ENCODE data around the gene P4HA1.

The P4HA1 gene

DNA sequence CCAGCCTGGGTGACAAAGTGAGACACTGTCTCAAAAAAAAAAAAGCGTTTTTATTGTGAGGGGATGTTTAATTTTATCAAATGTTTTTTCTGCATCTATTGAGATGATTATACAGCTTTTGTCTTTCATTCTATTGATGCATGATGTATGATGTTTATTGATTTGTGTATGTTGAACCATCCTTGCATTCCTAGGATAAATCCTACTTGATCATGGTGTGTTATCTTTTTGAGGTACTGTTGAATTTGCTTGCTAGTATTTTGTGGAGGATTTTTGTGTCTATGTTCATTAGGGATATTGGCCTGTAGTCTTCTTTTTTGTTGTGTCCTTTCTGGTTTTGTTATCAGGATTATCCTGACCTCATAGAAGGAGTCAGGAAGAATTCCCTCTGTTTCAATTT lies 119.8 kb downstream of the P4HA1 start:
- no peak for FAIRE-seq

Measured in G401.6 (cell line).